ENCODE measurements around the gene MFSD2A. TPM values are rescaled to one million over a fixed set of nuclear protein-coding genes. Genes with fewer than 3 reads are reported as not detected.

MFSD2A gene
- total RNA-seq, 1 donor from 2014 or later, result 3.3 TPM

GRCh38 chr1:39933956-39934941, 20.7 kb upstream of the MFSD2A start:
- Histone ChIP-seq H3K9ac (ENCODE audit: low read length) (no peak overlapping the region), H3K4me3 (ENCODE audit: insufficient read depth, low read depth, low read length) (no peak overlapping the region), H4K20me1 (ENCODE audit: insufficient read depth, low read length) (no peaks in the 10 kb centered on the region), H3K4me1 (ENCODE audit: insufficient read depth, low read length) (no peaks in the 10 kb centered on the region), H3K27ac (ENCODE audit: low read depth, low read length) (no peak overlapping the region), H3K36me3 (ENCODE audit: insufficient read depth, low read length) (no peaks in the 10 kb centered on the region), H3K4me2 (ENCODE audit: low read length) (no peak overlapping the region), H2AFZ (ENCODE audit: low read depth, low read length) (no peak overlapping the region), H3K9me3 (ENCODE audit: insufficient read depth, low read depth, low read length) (no peaks in the 10 kb centered on the region), H3K79me2 (ENCODE audit: insufficient read depth, low read length) (no peaks in the 10 kb centered on the region), H3K27me3 (ENCODE audit: insufficient read depth, low read length) (no peaks in the 10 kb centered on the region)
- DNase-seq (ENCODE audit: low read depth), result peak; percentile 73
- Mint-ChIP-seq H3K36me3 (ENCODE audit: low read depth, unreplicated experiment) (peaks cover 4% of the 10 kb centered on the region), H3K4me1 (ENCODE audit: low read depth, unreplicated experiment) (peaks cover 2% of the 10 kb centered on the region), H3K27ac (ENCODE audit: unreplicated experiment) (no peak overlapping the region), H3K4me3 (ENCODE audit: unreplicated experiment) (no peak overlapping the region), H3K27me3 (ENCODE audit: low read depth, unreplicated experiment) (peaks cover 25% of the 10 kb centered on the region), H3K9me3 (ENCODE audit: unreplicated experiment) (peaks cover 2% of the 10 kb centered on the region)
- no peak for TF ChIP-seq CTCF (IDR thresholded peaks at IDR 0.05; ENCODE audit: insufficient read depth, low read depth, low read length)
- TF ChIP-seq EZH2 (IDR thresholded peaks at IDR 0.05; ENCODE audit: insufficient read depth, low read length), result no peak
- FAIRE-seq, result no peak

DNA sequence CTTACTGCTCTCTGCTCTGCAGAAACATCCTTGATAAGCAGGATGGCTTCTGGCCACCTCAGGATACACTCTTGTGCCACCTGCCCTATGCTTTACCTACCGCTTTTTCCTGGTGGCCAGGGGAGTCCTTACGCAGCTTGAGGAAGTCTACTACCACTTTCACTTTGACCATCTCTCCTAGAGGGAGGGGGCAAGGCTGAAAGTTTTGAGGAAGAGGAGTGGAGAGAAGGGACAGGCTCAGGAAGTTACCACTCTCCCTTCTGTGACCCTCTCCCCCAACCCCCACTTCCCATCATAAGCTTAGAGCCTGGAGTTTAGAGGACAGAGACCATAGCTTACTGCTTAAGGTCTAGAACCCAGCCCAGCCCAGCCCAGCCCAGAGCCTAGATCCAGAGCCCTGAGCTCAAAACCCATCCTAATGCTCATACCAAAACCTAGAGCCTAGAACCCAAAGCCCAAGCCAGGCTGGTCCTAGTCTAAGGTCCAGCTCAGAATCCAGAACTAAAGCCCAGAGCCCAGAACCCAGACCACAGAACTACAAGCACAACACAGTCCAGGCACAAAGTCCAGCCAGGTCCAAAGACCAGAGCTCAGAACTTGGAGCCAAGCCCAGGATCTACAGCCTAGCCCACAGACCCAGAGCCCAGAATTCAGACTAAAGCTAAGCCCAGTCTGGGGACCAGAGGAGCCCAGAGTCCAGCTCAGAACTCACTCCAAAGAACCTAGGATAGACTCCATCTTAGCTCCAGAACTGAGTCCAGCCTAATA, 18.0 kb upstream of the MFSD2A start:
- FAIRE-seq (no peak), DNase-seq (ENCODE audit: low read depth) (no peak)
- Mint-ChIP-seq H3K27ac (ENCODE audit: unreplicated experiment) (no peak overlapping the region), H3K4me3 (ENCODE audit: unreplicated experiment) (no peak overlapping the region), H3K9me3 (ENCODE audit: unreplicated experiment) (peaks cover 2% of the 10 kb centered on the region), H3K4me1 (ENCODE audit: low read depth, unreplicated experiment) (peaks cover 2% of the 10 kb centered on the region), H3K27me3 (ENCODE audit: low read depth, unreplicated experiment) (peaks cover 34% of the 10 kb centered on the region), H3K36me3 (ENCODE audit: low read depth, unreplicated experiment) (peaks cover 4% of the 10 kb centered on the region)
- H3K4me1 ChIP-seq (ENCODE audit: insufficient read depth, low read length), result no peaks in the 10 kb centered on the region
- no peaks in the 10 kb centered on the region for H3K9me3 ChIP-seq (ENCODE audit: insufficient read depth, low read depth, low read length)
- no peak for TF ChIP-seq CTCF (IDR thresholded peaks at IDR 0.05; ENCODE audit: insufficient read depth, low read depth, low read length)
- no peak for TF ChIP-seq EZH2 (IDR thresholded peaks at IDR 0.05; ENCODE audit: insufficient read depth, low read length)
- H3K9ac ChIP-seq (ENCODE audit: low read length), result no peak overlapping the region
- H3K27me3 ChIP-seq (ENCODE audit: insufficient read depth, low read length), result peaks cover 5% of the 10 kb centered on the region
- no peak overlapping the region for H3K4me2 ChIP-seq (ENCODE audit: low read length)
- H3K79me2 ChIP-seq (ENCODE audit: insufficient read depth, low read length), result no peaks in the 10 kb centered on the region
- H2AFZ ChIP-seq (ENCODE audit: low read depth, low read length), result no peak overlapping the region
- H4K20me1 ChIP-seq (ENCODE audit: insufficient read depth, low read length), result no peaks in the 10 kb centered on the region
- H3K4me3 ChIP-seq (ENCODE audit: insufficient read depth, low read depth, low read length), result no peak overlapping the region
- H3K27ac ChIP-seq (ENCODE audit: low read depth, low read length), result no peak overlapping the region
- H3K36me3 ChIP-seq (ENCODE audit: insufficient read depth, low read length), result no peaks in the 10 kb centered on the region

Measured in astrocyte (in vitro differentiated cells and primary cell).